KBM-7 (cell line): ENCODE measurements around the gene FAM153A.
"Not testable (repeated sequence)": the region's sequence is repeated elsewhere in the genome, so short reads cannot be mapped to it uniquely, and the experiment has no call there.

ENCODE experiments used
- DNase-seq: peaks from one replicate; pipeline ENCODE4 v3.0.0-alpha.2; 2015
- in situ Hi-C: fragments of 300-500 bp; cut with MboI; formaldehyde crosslinking; loops from 2 replicates; pipeline ENCODE4 v1.14.3; 2020; ENCODE audit warnings: low sequenced_read_pairs, low pct_unique_long_range_greater_than_20kb, mixed read lengths

Gene FAM153A

DNA sequence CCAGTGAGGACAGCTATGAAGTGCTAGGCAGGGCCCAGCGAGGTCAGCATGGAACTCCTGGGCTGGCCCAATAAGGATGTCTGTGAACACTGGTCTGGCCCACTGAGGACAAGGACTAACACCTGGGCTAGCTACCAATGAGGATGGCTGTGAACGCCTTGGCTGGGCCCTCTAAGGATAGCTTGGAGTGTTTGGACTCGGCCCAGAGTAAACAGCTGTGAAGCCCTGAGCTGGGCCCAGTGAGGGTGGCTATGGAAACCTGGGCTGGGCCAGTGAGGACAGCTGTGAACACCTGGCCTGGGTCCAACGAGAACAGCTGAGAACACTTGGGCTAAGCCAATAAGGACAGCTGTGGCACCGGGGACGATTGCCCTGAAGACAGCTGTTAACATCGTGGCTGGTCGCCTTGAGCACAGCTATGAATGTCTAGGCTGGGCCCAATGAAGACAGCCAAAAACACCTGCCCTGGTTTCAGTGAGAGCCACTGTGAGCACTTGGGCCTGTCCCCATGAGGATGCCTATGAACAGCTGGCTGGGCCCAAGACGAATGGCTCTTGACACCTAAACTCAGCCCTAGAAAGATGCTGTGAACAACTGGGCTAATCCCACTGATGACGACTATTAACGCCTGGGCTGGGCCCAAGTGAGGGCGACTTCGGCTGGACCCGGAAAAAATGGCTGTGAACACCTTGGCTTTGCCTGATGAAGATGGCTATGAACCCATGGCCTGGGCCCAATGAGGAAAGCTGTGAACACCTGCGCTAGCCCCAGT is 18.8 kb downstream of the FAM153A start:
- in situ Hi-C loops, DNase-seq: not testable (repeated sequence)

DNA sequence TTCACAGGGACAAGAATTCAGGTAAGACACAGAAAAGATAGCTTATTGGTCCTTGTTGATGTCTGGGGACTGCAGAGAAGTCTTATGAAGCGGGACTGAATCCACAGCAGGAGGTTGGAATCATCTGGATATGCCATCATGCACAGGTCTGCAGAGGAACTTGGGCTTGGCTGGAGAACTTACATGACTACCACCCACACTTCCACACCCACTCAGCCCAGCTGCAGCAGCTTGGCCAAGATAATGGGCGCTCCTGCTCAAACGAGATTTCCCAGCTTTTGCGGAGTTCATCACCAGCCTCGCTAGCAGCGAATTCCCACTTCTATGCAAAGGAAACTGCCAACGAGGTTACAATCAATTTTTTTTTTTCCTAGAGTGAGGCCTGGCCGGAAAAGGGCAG is 21.7 kb downstream of the FAM153A start:
- in situ Hi-C loops, result not testable (repeated sequence)

DNA sequence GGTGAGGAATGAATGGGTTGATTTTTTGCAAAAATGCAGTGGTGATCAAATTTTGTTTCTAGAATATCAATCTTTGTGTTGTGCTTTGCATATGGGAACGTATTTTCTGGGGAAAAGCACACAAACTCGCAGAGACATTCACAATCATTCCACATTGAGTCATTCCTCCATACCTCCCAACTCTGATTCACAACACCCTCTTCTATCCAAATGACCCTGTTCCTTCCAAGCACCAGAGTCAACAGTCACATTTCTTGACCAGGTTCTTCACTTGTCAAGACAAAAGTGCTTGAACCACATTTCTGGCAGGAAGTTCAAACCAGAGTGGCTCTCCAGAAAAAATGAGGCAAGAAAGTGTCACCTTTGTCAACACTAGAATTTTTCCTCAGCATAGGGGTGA is 35.3 kb downstream of the FAM153A start:
- DNase-seq, in situ Hi-C loops: not testable (repeated sequence)

More for the DNA sequence above, 21.7 kb downstream of the FAM153A start:
- DNase-seq, result not testable (repeated sequence)

DNA sequence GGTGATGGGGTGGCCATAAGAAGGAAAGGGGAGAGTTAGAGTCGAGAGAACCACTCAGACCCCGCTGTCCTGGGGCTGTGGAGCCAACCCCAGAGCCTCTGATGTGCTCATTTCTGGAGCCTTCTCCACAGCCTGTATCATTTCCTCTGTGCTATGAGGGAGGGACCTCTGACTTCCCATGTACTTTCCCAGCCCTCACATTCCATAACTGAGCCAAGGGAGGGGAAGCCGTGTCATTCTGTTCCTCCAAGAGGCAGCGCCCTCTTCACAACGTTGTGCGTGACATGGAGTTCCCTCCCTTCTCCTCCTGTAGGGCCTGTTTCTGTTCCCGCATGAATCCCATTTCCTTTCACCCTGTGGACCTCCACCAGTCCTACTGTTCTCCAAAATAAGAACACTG is 57.8 kb downstream of the FAM153A start:
- DNase-seq, in situ Hi-C loops: not testable (repeated sequence)

DNA sequence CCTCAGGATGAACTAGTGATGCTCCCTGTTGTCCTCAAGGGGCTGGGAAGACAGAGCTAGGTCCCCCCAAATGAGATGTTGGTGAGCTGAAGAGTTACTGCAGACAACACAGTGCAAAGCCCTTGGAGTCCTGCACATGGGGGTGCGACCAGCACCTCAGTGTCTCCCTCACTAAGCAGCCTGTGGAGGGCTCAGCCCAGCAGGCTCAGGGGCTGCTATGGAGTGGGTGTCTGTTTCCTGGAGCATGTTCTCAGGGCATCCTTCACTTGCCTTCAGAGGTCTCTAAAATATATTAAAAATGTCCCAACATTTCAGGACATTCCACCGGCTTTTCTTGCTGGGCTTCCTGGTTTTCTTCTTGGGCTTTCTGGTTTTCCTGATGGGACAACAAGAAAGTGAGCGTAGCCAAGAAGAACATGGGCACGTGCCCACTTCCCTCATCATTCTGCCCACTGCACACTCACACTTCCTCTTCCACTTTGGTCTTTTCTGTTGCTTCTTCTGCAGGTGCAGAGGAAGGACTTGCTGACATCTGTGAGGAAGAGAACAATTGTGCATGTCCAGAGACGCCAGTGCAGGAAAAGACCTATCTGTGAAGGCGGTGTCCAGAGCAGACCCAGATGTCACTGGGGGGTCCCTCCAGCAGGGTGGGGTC is 58.7 kb downstream of the FAM153A start:
- in situ Hi-C loops, result not testable (repeated sequence)

DNA sequence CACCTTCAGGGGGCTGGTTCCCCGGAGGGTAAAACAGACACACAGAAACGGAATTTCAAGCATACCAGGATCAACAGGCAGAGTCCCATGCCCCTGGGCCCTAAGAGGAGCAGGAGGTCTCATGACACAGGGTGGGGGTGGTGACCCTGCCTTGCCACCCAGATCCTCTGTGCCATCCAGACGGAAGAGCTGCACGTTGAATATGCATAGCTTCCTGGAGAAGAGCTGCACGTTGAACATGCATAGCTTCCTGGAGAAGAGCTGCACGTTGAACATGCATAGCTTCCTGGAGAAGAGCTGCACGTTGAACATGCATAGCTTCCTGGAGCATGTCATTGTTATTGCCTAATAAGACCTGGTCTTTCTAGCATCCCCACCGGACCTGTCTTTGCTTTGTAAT is 59.9 kb downstream of the FAM153A start:
- not testable (repeated sequence) for DNase-seq

More for the DNA sequence above, 58.7 kb downstream of the FAM153A start:
- DNase-seq, result not testable (repeated sequence)

DNA sequence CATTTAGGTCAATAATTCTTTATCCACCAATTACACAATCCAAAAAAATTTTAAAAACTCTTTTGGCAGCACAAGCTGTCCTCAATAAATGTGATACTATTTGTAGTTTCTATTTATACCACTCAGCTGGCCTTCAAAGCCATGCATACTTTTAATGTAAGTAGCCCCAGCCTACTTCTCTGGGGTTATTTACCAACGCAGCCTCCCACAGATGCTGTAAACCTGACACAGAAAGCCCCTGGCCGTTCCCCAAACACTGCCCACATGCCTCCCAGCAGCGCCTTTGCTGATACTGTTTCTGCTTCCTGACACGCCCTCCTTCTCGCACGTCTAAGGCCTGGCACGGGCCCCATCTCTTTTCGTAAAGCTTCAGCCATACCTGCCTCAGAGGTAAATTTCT is 62.7 kb downstream of the FAM153A start:
- in situ Hi-C loops, DNase-seq: not testable (repeated sequence)

More for the DNA sequence above, 59.9 kb downstream of the FAM153A start:
- in situ Hi-C loops, result not testable (repeated sequence)

DNA sequence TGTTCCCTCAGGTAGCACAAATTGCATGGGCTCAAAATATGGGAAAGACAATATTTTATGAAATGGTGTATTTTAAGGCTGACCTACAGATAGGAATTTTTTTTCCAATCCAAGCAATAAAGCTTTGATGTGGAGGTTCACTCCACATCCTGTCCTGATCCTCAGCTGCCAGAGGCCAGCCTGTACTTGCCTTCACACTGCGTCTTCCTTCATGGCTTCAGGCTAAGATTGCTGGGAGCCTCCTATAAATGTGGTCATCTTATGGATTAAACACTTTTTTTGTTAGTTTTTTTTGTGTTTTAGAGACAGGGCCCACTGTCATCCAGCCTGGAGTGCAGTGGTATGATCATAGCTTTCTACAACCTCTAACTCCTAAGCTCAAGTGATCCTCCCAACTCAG is 67.3 kb downstream of the FAM153A start:
- in situ Hi-C loops, DNase-seq: not testable (repeated sequence)

DNA sequence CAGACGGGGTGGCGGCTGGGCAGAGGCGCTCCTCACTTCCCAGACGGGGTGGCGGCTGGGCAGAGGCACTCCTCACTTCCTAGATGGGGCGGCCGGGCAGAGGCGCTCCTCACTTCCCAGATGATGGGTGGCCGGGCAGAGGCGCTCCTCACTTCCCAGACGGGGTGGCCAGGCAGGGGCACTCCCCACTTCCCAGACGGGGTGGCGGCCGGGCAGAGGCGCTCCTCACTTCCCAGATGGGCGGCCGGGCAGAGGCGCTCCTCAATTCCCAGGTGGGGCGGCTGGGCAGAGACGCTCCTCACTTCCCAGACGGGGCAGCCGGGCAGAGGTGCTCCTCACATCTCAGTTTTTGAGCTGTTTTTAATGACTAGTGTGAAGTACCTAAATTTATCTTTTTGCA is 86.6 kb downstream of the FAM153A start:
- DNase-seq, result not testable (repeated sequence)
- in situ Hi-C loops, result loop anchor here (25.0 kb wide), 1 partner anchor 1484 kb away; no protein-coding TSS in a partner anchor

DNA sequence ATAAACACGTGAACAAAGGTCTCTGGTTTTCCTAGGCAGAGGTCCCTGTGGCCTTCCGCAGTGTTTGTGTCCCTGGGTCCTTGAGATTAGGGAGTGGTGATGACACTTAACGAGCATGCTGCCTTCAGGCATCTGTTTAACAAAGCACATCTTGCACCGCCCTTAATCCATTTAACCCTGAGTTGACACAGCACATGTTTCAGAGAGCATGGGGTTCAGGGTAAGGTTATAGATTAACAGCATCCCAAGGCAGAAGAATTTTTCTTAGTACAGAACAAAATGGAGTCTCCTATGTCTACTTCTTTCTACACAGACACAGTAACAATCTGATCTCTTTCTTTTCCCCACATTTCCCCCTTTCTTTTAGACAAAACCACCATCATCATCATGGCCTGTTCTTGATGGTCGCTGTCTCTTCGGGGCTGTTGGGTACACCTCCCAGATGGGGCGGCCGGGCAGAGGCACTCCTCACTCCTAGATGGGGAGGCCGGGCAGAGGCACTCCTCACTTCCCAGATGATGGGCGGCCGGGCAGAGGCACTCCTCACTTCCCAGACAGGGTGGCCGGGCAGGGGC is 87.3 kb downstream of the FAM153A start:
- not testable (repeated sequence) for DNase-seq
- in situ Hi-C loops, result loop anchor here (25.0 kb wide), 1 partner anchor 1483 kb away; no protein-coding TSS in a partner anchor

DNA sequence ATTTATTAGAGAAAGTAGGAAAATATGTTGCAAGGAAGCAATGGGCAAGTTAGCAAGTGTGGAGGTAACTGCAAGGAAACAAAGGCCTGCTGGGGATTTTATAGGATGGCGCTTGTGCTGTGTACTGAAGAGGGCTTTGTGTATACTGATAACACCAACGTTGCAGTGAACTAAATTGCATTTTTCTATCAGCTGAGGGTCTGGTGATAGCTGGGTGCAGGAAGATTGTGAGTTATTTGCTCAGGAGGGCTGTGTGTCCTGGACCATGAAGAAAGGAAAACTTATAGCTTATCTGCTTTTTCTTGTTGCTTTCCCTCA is 88.2 kb downstream of the FAM153A start:
- not testable (repeated sequence) for DNase-seq
- in situ Hi-C loops, result loop anchor here (25.0 kb wide), 1 partner anchor 1482 kb away; no protein-coding TSS in a partner anchor

DNA sequence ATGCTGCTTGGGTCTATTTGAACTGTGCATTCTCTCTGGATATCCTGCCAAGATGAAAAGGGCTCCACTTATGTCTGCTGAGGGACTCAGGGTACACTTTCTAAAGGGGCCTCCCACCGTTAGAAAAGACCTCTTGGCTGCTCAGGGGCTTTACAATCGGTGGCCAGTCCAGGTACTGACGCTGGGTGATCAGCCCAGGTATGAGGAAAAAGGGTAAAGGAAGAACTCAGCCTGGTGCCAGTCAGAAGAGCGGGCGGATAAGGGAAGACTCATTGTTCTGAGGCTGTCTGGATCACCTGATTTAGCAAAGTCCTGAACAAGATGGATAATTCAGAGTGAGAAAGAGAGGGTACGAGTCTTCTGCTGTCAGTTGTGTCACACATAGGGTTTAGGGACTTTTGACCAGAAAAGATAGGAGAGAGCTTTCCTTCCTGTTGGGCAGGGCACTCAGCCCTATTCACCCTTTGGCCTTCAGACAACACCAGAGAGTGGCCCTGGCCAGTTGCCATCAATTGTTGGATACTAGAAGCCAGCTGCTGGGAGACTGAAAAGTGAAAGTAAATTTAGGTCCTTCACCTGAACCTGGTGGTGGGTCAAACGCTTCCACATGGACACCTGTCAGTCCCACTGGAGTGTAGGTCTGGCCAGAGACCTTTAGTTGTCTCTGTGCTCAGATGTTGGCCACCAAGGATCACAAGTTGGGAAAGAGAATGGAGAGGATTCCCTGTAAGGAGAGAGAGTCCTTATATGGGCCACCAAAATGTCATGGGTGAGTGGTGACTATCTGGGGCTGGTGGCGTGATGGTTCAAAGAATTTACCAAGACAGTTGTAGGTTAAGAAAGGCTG is 88.8 kb downstream of the FAM153A start:
- not testable (repeated sequence) for DNase-seq
- in situ Hi-C loops, result loop anchor here (25.0 kb wide), 1 partner anchor 1482 kb away; no protein-coding TSS in a partner anchor

DNA sequence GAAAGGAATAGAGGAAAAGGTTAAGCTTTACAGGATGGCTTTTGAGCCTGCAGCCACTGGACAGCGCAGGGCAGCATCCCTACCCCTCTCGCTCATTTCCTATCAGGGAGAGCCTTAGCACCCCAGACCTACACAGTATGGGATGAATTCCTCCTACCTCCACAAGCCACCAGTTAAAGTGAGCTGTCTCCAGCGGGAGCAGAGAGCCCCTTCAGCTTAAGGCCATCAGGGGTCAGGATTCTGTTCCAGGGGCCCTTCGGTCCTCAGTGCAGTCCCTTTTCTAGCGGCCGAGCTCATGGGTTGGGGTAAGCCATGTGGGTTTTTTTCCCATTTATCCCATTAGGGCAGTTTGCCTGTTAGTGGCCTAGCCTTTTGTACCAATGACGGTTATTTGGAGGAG is 89.7 kb downstream of the FAM153A start:
- in situ Hi-C loops, result loop anchor here (25.0 kb wide), 1 partner anchor 1481 kb away; no protein-coding TSS in a partner anchor
- not testable (repeated sequence) for DNase-seq

DNA sequence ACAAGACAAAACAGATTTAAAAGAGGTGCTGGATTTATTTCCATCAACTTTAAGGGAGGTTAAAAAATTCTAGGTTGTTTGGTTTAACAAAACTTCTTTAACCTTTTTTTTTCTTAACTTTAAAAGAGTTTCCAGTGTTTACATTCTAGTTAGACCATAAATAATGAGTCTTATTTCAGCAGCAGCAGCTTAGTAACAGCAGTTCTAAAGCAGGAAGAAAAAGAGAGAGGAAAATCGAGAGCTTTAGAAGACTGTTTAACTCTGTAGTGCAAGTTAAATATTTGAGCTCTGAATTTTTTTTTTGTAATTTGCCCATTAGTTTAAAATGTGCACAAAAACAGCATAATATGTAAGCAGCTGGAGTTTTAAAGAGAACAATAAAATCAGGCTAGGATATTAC is 90.2 kb downstream of the FAM153A start:
- in situ Hi-C loops, result loop anchor here (25.0 kb wide), 1 partner anchor 1480 kb away; no protein-coding TSS in a partner anchor

DNA sequence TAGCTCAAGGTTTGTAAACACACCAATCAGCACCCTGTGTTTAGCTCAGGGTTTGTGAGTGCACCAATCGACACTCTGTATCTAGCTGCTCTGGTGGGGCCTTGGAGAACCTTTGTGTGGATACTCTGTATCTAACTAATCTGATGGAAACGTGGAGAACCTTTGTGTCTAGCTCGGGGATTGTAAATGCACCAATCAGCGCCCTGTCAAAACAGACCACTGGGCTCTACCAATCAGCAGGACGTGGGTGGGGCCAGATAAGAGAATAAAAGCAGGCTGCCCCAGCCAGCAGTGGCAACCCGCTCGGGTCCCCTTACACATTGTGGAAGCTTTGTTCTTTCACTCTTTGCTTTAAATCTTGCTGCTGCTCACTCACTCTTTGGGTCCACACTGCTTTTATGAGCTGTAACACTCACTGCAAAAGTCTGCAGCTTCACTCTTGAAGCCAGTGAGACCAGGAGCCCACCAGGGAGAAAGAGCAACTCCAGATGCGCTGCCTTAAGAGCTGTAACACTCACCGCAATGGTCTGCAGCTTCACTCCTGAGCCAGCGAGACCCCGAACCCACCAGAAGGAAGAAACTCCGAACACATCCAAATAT is 93.6 kb downstream of the FAM153A start:
- in situ Hi-C loops, result loop anchor here (25.0 kb wide), 1 partner anchor 1477 kb away; no protein-coding TSS in a partner anchor
- DNase-seq, result not testable (repeated sequence)

More for the DNA sequence above, 90.2 kb downstream of the FAM153A start:
- DNase-seq, result not testable (repeated sequence)

DNA sequence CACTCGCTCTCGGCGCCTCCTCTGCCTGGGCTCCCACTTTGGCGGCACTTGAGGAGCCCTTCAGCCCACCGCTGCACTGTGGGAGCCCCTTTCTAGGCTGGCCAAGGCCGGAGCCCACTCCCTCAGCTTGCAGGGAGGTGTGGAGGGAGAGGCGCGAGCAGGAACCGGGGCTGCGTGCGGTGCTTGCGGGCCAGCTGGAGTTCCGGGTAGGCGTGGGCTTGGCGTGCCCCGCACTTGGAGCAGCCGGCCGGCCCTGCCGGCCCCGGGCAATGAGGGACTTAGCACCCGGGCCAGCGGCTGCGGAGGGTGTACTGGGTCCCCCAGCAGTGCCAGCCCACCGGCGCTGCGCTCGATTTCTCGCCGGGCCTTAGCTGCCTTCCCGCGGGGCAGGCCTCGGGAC is 94.6 kb downstream of the FAM153A start:
- in situ Hi-C loops, result loop anchor here (25.0 kb wide), 1 partner anchor 1476 kb away; no protein-coding TSS in a partner anchor

DNA sequence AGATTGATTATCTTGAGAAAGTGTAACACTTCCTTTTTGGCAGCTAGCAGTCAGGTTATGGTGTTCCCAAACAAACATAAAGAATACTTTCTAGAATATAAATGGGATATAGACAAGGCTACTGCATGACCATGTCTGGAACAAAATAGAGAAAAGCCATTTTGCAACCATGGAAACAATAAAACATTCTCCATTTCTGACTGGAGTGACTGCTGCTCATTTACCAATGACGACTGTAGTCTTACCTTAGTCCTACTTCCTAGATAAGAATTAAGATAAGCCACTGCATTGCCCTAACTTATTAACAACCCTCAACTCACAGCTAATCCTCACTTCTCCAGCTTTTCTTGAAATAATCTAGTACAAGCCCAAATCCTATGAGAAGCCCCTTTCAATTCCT is 100.8 kb downstream of the FAM153A start:
- DNase-seq, result not testable (repeated sequence)
- in situ Hi-C loops, result loop anchor here (25.0 kb wide), 1 partner anchor 1470 kb away; no protein-coding TSS in a partner anchor

More for the DNA sequence above, 94.6 kb downstream of the FAM153A start:
- not testable (repeated sequence) for DNase-seq
